Activated naive CD8-positive, alpha-beta T cell treated with anti-CD3 and anti-CD28 coated beads, Interleukin-2, amount 10 ng/mL, durations not matched to agents 7 days and 5 days (primary cell): ENCODE data around the gene CCND2. TPM values are rescaled to one million over a fixed set of nuclear protein-coding genes. Genes with fewer than 3 reads are reported as not detected.

Experiments
- ATAC-seq: fragments of 150-1000 bp; cut with Tn5 transposase; one replicate; pipeline ENCODE4 v1.10.0; 2021; ENCODE audit warnings: low read depth, moderate library complexity
- POLR2A ChIA-PET: fragments of 350-600 bp; sonication (Branson Sonifier 250); formaldehyde crosslinking; loops from one replicate; lab custom pipeline; 2021; ENCODE audit warnings: antibody characterized with exemption; lab: Charles Lee
- DNase-seq: peaks from one replicate; pipeline ENCODE4 v3.0.0; 2021
- H3K27ac Mint-ChIP-seq: one replicate; pipeline ENCODE4 v1.8.0; 2022; ENCODE audit warnings: mild to moderate bottlenecking, mixed read lengths
- H3K27me3 Mint-ChIP-seq: one replicate; pipeline ENCODE4 v1.8.0; 2022; ENCODE audit warnings: mild to moderate bottlenecking, moderate library complexity, mixed read lengths
- H3K36me3 Mint-ChIP-seq: one replicate; pipeline ENCODE4 v1.8.0; 2021; ENCODE audit warnings: mild to moderate bottlenecking, mixed read lengths
- H3K4me1 Mint-ChIP-seq: one replicate; pipeline ENCODE4 v1.8.0; 2021; ENCODE audit warnings: mixed read lengths
- H3K4me3 Mint-ChIP-seq: one replicate; pipeline ENCODE4 v1.8.0; 2022; ENCODE audit warnings: mild to moderate bottlenecking, moderate library complexity, mixed read lengths
- H3K9me3 Mint-ChIP-seq: one replicate; pipeline ENCODE4 v1.8.0; 2021; ENCODE audit warnings: mixed read lengths
- total RNA-seq, 2 experiments: library from RNA; stranded (reverse); gene quantifications; one replicate each; pipeline ENCODE4 v1.2.3, GENCODE V29; 2021

CCND2 gene
- total RNA-seq, 2 experiments from 2014 or later, result 417 to 438 TPM

DNA sequence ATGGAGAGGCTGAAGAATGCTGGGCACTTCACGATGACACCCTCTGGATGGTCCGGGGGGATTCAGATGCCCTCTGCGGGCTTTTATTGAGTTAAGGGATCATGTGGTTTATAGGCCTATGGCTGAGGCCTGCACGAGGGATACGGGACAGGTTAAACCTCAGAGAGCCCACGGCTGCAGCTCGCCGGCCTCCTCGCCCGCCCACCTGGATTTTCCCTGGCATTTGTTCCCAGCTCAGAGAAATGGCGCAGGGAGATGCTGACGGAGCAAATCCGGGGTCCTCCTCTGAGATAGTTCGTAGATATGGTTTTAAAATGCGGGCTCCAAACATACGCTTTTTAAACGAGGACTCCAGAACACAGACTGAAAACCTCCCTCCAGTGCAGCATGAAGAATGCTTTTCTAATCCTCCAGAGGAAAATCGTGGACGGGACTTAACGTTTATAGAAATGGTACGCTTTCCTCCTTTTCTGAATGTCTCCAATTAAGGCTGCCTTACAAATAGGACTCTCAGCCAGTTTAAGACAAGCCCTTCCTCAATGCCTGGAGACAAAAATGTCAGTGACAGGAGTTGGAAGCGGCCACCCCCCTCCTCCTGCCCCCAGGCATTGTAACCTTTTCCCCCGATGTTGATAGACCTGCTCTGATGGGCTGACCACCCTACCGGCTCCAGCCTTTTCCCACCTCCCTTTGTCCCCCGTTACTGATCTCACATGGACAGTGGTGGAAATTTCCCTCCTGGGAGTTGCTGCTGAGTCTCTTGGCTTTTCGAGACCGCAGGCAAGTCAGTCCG lies 16.6 kb downstream of the CCND2 start:
- ATAC-seq, result no peak
- POLR2A ChIA-PET, result interaction anchor here (0.6 to 1.6 kb wide), 2 partner anchors 11 to 1865 kb away, joined by 5 to 7 read pairs; no protein-coding TSS in a partner anchor
- Mint-ChIP-seq H3K4me1 (peaks cover 81% of the 10 kb centered on the region), H3K27ac (peak overlapping the region; percentile 22), H3K9me3 (no peaks in the 10 kb centered on the region), H3K4me3 (peak overlapping the region; percentile 23), H3K27me3 (no peaks in the 10 kb centered on the region), H3K36me3 (peaks cover 67% of the 10 kb centered on the region)
- DNase-seq, result no peak

DNA sequence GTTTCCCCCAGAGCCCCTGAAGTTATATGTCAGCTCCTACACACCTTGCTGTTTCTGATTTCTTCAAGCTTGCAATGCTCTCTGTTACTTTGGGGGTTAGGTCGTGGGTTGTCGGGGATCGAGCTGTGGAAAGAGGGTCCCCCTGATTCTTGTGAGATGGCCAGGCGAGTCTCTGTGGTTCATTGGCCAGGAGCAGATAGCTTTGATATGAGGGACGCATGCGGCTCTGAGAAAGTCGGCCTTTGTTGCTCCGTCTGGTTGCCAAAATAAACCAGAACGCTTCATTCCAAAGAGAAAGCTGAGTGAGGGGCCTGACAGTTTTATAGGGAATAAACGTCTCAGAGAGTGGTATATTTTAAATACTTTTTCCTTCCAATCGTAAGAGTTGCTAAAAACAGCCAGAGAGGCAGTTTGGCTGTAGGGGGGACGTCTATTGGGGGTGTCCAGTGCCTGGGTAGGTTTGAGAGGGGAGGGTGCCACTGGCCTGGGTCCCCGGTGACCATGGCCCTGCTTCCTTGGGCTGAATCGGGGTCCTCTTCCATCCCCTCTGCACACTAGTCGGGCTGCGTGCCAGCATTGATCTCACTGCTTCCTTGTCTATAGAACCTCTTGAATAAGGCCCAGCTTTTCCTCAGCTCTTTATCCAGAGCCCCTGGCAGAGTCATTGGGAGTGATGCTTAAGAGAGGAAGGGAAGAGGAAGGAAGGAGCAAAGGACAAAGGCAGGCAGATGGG lies 18.9 kb downstream of the CCND2 start:
- DNase-seq (no peak), ATAC-seq (no peak)
- H3K9me3 Mint-ChIP-seq, result no peaks in the 10 kb centered on the region
- peaks cover 67% of the 10 kb centered on the region for H3K4me1 Mint-ChIP-seq
- H3K36me3 Mint-ChIP-seq, result peaks cover 60% of the 10 kb centered on the region
- H3K27me3 Mint-ChIP-seq, result no peaks in the 10 kb centered on the region
- H3K27ac Mint-ChIP-seq, result peak overlapping the region; percentile 60
- peak overlapping the region; percentile 73 for H3K4me3 Mint-ChIP-seq
- POLR2A ChIA-PET, result interaction anchor here (1.5 to 4.1 kb wide), 3 partner anchors 10 to 20 kb away, joined by 7 to 22 read pairs (median 19); partner anchors contain the start of gene CCND2

DNA sequence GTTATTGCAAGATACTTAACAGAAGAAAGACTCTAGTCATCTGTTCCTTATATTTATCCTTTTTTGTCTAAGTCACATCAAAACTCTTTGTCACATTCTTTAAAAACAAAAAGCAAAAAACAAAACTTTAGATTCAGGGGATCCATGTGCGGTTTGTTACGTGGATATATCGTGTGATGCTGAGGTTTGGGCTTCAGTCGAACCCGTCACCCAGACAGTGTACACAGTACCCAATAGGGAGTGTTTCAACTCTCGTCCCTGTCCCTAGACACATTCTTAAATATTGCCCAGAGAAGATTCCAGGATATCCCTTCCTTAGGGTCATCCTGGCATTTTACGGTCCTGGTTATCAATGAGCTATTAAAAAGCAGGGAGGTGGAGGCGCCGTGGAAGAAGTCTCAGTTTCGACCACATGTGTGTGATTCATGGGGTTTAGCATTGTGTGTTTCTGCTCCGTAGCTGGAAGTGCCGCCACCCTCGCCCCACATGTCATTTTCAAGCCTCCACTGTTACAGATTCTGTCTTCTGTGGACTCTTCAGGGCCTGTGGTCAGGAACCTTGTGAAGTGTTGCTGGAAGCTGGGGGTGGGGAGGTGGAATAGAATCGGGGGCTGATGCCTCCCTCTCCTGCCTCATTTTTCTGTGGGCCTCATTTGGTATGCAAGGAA lies 19.9 kb downstream of the CCND2 start:
- Mint-ChIP-seq H3K27me3 (no peaks in the 10 kb centered on the region), H3K27ac (peak overlapping the region; percentile 92), H3K9me3 (no peaks in the 10 kb centered on the region), H3K36me3 (peaks cover 59% of the 10 kb centered on the region), H3K4me3 (peak overlapping the region; percentile 73), H3K4me1 (peaks cover 63% of the 10 kb centered on the region)
- POLR2A ChIA-PET, result interaction anchor here (1.0 to 4.1 kb wide), 4 partner anchors 10 to 17 kb away, joined by 4 to 22 read pairs (median 12); no protein-coding TSS in a partner anchor
- ATAC-seq (peak; percentile 63), DNase-seq (no peak)

DNA sequence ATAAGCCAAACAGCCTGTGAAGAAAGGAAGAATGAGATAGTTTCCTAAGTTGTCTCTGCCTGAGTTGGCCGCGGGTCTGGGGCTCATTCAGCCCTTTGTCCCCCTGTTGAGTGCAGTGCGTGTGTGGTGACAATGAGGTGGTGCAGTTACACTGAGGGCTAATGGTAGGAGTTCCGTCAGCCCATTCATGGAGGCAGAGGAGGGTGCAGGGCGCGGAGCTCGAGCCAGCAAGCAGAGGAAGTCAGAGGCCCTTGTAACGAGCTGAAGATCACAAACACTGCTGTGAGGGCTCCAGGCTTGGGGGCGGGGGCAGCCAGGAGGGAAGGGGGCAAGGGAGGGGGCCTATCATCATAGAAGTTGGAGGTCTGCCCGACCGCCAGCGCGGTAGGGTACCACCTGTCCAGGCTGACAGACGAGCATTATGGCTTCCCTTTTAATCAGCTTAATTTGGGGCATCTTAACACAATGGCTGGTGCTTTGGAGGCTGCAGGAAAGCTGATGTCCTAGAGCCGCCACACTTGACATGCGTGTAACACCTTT lies 20.5 kb downstream of the CCND2 start:
- peaks cover 53% of the 10 kb centered on the region for H3K36me3 Mint-ChIP-seq
- peaks cover 59% of the 10 kb centered on the region for H3K4me1 Mint-ChIP-seq
- H3K27ac Mint-ChIP-seq, result peak overlapping the region; percentile 92
- H3K27me3 Mint-ChIP-seq, result no peaks in the 10 kb centered on the region
- DNase-seq (no peak), ATAC-seq (peak; percentile 56)
- H3K4me3 Mint-ChIP-seq, result peak overlapping the region; percentile 73
- no peaks in the 10 kb centered on the region for H3K9me3 Mint-ChIP-seq
- POLR2A ChIA-PET, result interaction anchor here (1.0 to 4.1 kb wide), 4 partner anchors 11 to 17 kb away, joined by 4 to 22 read pairs (median 12); no protein-coding TSS in a partner anchor

DNA sequence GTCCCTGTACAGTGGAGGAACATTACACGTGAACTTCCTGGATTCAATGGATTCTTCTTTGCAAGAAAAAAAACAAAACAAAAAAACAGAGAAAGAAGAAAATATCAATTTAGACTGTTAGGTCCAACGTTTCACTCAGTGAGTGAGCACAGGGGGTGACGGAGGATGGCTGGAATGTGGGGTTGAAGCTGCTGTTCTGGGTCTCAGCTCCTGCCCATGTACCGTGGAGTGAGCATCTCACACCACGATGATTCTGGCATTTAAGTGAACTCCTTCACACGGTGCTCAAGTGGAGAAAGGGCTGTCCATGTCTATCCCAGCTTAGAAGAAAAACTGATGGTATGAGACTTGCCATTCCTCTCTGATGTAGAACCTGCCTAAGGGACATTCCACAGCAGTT lies 23.2 kb downstream of the CCND2 start:
- DNase-seq (no peak), ATAC-seq (no peak)
- Mint-ChIP-seq H3K36me3 (peaks cover 47% of the 10 kb centered on the region), H3K4me1 (peaks cover 40% of the 10 kb centered on the region), H3K27ac (no peak overlapping the region), H3K4me3 (no peak overlapping the region), H3K27me3 (no peaks in the 10 kb centered on the region), H3K9me3 (no peaks in the 10 kb centered on the region)
- POLR2A ChIA-PET, result no interaction called here

DNA sequence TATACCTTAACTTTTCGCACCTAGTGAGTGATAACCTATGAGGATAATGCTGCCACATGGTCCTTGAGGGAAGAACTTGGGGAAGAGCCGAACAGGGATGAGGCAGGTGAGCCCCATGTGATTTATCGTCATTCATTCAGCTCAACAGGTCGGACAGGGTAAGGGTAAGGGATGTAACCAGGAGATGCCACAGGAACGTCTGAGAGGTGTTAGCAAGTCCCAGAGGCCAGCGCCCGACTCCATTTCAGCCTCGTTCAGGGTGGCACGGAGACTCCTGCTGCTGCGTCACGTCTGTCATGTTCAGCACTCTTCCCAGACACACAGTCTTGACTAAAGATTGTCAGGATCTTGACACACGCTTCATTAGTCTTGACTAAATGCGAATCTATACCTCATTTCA lies 24.1 kb downstream of the CCND2 start:
- H3K9me3 Mint-ChIP-seq, result no peaks in the 10 kb centered on the region
- peak overlapping the region; percentile 31 for H3K27ac Mint-ChIP-seq

DNA sequence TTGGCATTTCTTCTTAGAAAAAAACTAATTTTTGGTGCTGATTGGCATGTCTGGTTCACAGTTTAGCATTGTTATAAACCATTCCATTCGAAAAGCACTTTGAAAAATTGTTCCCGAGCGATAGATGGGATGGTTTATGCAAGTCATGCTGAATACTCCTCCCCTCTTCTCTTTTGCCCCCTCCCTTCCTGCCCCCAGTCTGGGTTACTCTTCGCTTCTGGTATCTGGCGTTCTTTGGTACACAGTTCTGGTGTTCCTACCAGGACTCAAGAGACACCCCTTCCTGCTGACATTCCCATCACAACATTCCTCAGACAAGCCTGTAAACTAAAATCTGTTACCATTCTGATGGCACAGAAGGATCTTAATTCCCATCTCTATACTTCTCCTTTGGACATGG lies 27.3 kb downstream of the CCND2 start:
- H3K27me3 Mint-ChIP-seq, result no peaks in the 10 kb centered on the region

More for the DNA sequence above, 24.1 kb downstream of the CCND2 start:
- ATAC-seq, result no peak
- Mint-ChIP-seq H3K36me3 (peaks cover 51% of the 10 kb centered on the region), H3K4me1 (peaks cover 35% of the 10 kb centered on the region), H3K27me3 (no peaks in the 10 kb centered on the region), H3K4me3 (no peak overlapping the region)
- DNase-seq, result no peak
- POLR2A ChIA-PET, result interaction anchor here (0.7 to 1.3 kb wide), 3 partner anchors 19 to 230 kb away, joined by 3 to 5 read pairs (median 4); no protein-coding TSS in a partner anchor

DNA sequence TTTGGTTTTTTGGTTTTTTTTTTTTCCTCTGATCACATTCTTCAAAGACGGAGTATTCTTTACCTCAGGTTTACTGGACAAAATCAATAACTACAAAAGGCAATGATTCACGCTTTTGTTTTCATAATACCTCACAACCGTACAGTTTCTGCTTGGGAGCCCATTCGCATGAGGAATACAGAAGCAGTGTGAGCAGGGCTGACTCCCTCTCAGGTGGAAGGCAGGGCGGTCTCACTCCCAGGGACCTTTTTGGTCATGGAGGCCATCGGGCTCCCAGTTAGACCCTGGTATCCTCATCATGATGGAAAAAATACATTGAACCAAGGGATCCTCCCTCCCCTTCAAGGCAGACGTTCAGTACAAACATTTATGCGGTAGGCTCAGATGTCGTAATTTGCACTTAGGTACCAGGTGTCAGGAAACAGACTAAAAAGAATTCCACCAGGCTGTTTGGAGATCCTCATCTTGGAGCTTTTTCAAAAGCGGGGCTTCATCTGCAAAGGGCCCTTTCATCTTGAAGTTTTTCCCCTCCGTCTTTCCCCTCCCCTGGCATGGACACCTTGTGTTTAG lies 28.5 kb downstream of the CCND2 start:
- ATAC-seq (no peak), DNase-seq (no peak)
- Mint-ChIP-seq H3K9me3 (no peaks in the 10 kb centered on the region), H3K4me3 (no peak overlapping the region), H3K27me3 (no peaks in the 10 kb centered on the region), H3K36me3 (peaks cover 37% of the 10 kb centered on the region), H3K4me1 (peaks cover 11% of the 10 kb centered on the region), H3K27ac (no peak overlapping the region)
- POLR2A ChIA-PET, result interaction anchor here (0.6 to 1.3 kb wide), 2 partner anchors 20 to 600 kb away, joined by 3 to 5 read pairs; no protein-coding TSS in a partner anchor

More for the DNA sequence above, 27.3 kb downstream of the CCND2 start:
- no peak for DNase-seq
- Mint-ChIP-seq H3K4me1 (peaks cover 16% of the 10 kb centered on the region), H3K9me3 (no peaks in the 10 kb centered on the region), H3K4me3 (no peak overlapping the region), H3K27ac (no peak overlapping the region), H3K36me3 (peaks cover 45% of the 10 kb centered on the region)
- POLR2A ChIA-PET, result interaction anchor here (1.3 kb wide), 1 partner anchor 19 kb away, joined by 5 read pairs; no protein-coding TSS in a partner anchor
- no peak for ATAC-seq

DNA sequence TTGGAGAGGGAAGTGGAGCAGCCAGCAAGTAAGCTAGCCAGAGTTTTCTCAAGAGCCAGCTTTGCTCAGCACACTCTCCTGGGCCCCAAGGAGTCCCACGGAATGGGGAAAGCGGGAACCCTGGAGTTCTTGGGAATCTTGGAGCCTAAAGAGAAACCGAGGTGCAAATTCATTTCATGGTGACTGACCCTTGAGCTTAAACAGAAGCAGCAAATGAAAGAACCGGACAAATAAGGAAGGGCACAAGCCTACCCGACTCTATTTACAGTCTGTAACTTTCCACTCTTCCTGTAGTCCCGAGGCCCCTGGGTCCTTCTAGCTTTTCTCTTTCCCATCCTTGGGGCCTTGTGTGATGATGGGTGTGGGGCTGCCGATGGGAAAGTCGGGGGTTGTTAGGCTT lies 29.3 kb downstream of the CCND2 start:
- POLR2A ChIA-PET, result no interaction called here
- Mint-ChIP-seq H3K4me3 (no peak overlapping the region), H3K9me3 (no peaks in the 10 kb centered on the region), H3K36me3 (peaks cover 38% of the 10 kb centered on the region), H3K27ac (no peak overlapping the region), H3K4me1 (peaks cover 10% of the 10 kb centered on the region), H3K27me3 (no peaks in the 10 kb centered on the region)
- no peak for ATAC-seq
- DNase-seq, result no peak

DNA sequence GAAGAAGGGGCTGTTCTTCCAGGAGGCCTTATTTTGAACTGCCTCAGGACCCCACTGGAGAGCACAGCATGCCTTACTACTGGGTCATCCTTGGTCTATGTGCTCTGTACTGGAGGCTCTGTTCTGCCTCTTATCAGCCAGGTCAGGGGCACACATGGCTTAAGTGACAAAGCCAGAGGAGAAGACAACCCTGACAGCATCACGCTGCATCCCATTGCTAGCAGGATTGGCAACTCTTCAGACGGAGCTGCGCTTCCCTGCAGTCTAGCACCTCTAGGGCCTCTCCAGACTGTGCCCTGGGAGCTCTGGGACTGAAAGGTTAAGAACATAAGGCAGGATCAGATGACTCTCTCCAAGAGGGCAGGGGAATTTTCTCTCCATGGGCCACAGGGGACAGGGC lies 30.2 kb downstream of the CCND2 start:
- H3K4me3 Mint-ChIP-seq, result no peak overlapping the region
- DNase-seq (no peak), ATAC-seq (no peak)
- no peak overlapping the region for H3K27ac Mint-ChIP-seq
- no peaks in the 10 kb centered on the region for H3K9me3 Mint-ChIP-seq
- POLR2A ChIA-PET, result no interaction called here
- H3K36me3 Mint-ChIP-seq, result peaks cover 37% of the 10 kb centered on the region
- no peaks in the 10 kb centered on the region for H3K27me3 Mint-ChIP-seq
- peaks cover 10% of the 10 kb centered on the region for H3K4me1 Mint-ChIP-seq

DNA sequence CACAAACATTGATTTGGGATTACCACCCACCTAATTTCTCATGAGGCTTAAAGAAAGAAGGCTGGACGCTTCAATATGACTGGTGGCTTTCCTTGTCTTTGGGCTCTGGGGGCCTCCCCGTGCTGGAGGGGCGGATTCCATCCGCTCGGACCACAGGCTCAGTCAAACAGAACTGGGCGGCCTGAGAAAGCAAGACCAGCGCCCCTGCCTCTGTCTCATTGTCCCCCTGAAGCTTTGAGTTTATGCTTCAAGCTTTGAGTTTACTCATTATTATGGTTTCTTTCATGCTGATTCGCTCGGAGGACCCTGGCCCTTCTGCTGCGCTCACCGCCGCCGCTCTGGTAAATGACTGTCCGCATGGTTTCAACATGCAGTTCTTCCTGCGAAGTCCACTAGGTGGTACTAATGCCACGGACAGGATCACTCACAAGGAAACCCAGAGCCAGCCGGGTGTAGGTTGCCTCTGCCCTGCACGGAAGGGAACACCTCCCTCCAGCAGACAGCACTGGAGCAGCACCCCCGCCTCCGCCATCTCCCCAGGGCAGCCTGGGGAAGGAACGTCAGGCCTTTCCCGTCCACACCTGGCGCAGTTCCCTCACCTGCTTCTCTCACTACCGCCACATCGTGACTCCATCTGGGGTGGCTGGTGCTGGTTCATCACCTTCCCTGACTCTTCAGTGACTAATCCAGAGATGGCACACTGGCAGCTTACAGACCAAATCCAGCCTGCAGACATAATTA lies 34.2 kb downstream of the CCND2 start:
- POLR2A ChIA-PET, result no interaction called here
- H3K4me1 Mint-ChIP-seq, result peaks cover 9% of the 10 kb centered on the region
- peak overlapping the region; percentile 32 for H3K27ac Mint-ChIP-seq
- H3K4me3 Mint-ChIP-seq, result no peak overlapping the region
- ATAC-seq (no peak), DNase-seq (no peak)
- no peaks in the 10 kb centered on the region for H3K9me3 Mint-ChIP-seq
- no peaks in the 10 kb centered on the region for H3K27me3 Mint-ChIP-seq
- peaks cover 27% of the 10 kb centered on the region for H3K36me3 Mint-ChIP-seq

DNA sequence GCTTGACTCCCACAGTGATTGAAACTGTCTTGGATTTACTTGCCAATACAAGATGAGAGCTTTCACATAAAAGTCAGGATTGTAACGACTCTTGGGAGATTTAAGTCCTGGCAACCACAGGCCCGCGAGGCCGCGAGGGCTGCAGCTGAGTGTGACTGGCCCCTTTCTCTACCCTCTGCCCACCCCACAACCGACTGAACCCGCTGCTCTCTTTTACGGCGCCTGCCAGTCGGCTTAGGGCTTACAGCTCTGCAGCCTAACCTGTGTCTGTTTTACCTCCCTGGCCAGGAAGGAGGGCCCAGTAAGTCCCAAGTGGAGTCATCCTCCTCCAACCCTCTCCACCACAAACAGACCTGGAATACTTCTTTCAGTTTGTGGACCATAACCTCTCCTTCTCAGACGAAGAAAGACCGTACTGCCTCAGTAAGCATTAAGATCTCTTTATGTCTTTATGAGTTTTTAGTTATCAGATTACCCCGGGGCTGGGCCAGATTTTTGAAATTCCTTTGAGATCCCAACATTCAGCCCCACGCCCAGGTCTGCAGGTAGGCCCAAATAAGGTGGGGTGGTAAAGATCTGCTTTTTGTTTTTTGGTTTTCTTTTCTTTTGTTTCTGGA lies 34.9 kb downstream of the CCND2 start:
- Mint-ChIP-seq H3K4me1 (peaks cover 9% of the 10 kb centered on the region), H3K27me3 (no peaks in the 10 kb centered on the region), H3K36me3 (peaks cover 28% of the 10 kb centered on the region), H3K9me3 (no peaks in the 10 kb centered on the region), H3K4me3 (no peak overlapping the region), H3K27ac (no peak overlapping the region)
- ATAC-seq, result no peak
- no peak for DNase-seq
- POLR2A ChIA-PET, result no interaction called here
